GM12878 (cell line): ENCODE measurements around the gene NMT1. TPM values are rescaled to one million over a fixed set of nuclear protein-coding genes. Genes with fewer than 3 reads are reported as not detected.

ENCODE experiments used
- JUND ChIP-seq: IDR thresholded peaks from 2 replicates; pipeline ENCODE4 v1.6.1; 2012; ENCODE audit warnings: low read depth, mild to moderate bottlenecking, low read length, improper control_type of control experiment, moderate library complexity
- RB1 ChIP-seq: fragments of 450-650 bp; formaldehyde crosslinking; IDR thresholded peaks from 2 replicates; pipeline ENCODE4 v1.6.1; 2017; ENCODE audit warnings: mild to moderate bottlenecking, borderline replicate concordance
- SP1 ChIP-seq: IDR thresholded peaks from one replicate; pipeline ENCODE4 v1.6.1; 2011; ENCODE audit warnings: low read depth, low read length
- SREBF2 ChIP-seq: IDR thresholded peaks from 2 replicates; pipeline ENCODE4 v1.6.1; 2012; ENCODE audit warnings: mild to moderate bottlenecking, low read length
- ZNF207 ChIP-seq: fragments of 450-650 bp; IDR thresholded peaks from 2 replicates; pipeline ENCODE4 v1.6.1; 2014; ENCODE audit warnings: antibody characterized with exemption, mild to moderate bottlenecking, borderline replicate concordance
- polyA plus RNA-seq, 11 experiments: library from polyadenylated mRNA; depleted of rRNA in 4 of 11; unstranded in 6 of 11; stranded (reverse) in 5 of 11; fragments of >200 nt; fragmentation: Nextera tagmentation in 4 of 11; fragmentation: Illumina TruSeq in 1 of 11; extraction: Ambion mirVana in 4 of 11; extraction: Trizol in 1 of 11; gene quantifications; 1 replicate in 1 of 11; 2 replicates in 10 of 11; pipeline versions ENCODE4 v1.2.1 to v1.2.3, GENCODE V29; 2011 to 2016; ENCODE audit warnings: inconsistent platforms in 2 of 11, missing spikeins in 2 of 11, low read depth in 1 of 11
- total RNA-seq, 4 experiments: library from RNA; depleted of rRNA in 3 of 4; stranded (reverse); fragments of >200 nt in 3 of 4; fragmentation: Illumina TruSeq in 1 of 4; extraction: Trizol in 1 of 4; gene quantifications; 2 replicates each; pipeline versions ENCODE4 v1.2.1 to v1.2.3, GENCODE V29; 2013 to 2021
- TF ChIP-seq, protein P1 (sequence below): IDR thresholded peaks from 2 replicates; pipeline ENCODE4 v1.6.1; 2011; ENCODE audit warnings: mild to moderate bottlenecking, low read depth, low read length, moderate library complexity; ENCODE audit not compliant: insufficient replicate concordance
- TF ChIP-seq, protein P2 (sequence below): fragments of 450-650 bp; IDR thresholded peaks from 2 replicates; pipeline ENCODE4 v1.6.1; 2018; ENCODE audit warnings: borderline replicate concordance, mild to moderate bottlenecking; ENCODE audit not compliant: partially characterized antibody
- TF ChIP-seq, protein P3 (sequence below), 3 experiments: IDR thresholded peaks in 2 of 3; conservative IDR thresholded peaks in 1 of 3; 2 replicates each; pipeline ENCODE4 v1.5.1; 2011; ENCODE audit warnings: low read depth in 3 of 3, low read length in 3 of 3, mild to moderate bottlenecking in 3 of 3, control low read depth in 2 of 3, moderate library complexity in 2 of 3, inconsistent platforms in 1 of 3, mixed read lengths in 1 of 3; ENCODE audit not compliant: control insufficient read depth in 2 of 3, insufficient read depth in 1 of 3; ENCODE audit errors: extremely low read depth in 1 of 3
- TF ChIP-seq, protein P4 (sequence below): fragments of 450-650 bp; IDR thresholded peaks from 2 replicates; pipeline ENCODE4 v1.6.1; 2017; ENCODE audit warnings: mild to moderate bottlenecking, moderate library complexity
- TF ChIP-seq, protein P5 (sequence below): fragments of 450-650 bp; formaldehyde crosslinking; IDR thresholded peaks from 2 replicates; pipeline ENCODE4 v1.4.0; 2022; ENCODE audit warnings: mild to moderate bottlenecking, moderate library complexity

NMT1 gene
- total and polyA plus RNA-seq, 10 of the 15 experiments (the other 5 are each of a cell fraction or from before 2014, with no cell fraction given) = 96.7 to 395 (median 222) TPM

DNA sequence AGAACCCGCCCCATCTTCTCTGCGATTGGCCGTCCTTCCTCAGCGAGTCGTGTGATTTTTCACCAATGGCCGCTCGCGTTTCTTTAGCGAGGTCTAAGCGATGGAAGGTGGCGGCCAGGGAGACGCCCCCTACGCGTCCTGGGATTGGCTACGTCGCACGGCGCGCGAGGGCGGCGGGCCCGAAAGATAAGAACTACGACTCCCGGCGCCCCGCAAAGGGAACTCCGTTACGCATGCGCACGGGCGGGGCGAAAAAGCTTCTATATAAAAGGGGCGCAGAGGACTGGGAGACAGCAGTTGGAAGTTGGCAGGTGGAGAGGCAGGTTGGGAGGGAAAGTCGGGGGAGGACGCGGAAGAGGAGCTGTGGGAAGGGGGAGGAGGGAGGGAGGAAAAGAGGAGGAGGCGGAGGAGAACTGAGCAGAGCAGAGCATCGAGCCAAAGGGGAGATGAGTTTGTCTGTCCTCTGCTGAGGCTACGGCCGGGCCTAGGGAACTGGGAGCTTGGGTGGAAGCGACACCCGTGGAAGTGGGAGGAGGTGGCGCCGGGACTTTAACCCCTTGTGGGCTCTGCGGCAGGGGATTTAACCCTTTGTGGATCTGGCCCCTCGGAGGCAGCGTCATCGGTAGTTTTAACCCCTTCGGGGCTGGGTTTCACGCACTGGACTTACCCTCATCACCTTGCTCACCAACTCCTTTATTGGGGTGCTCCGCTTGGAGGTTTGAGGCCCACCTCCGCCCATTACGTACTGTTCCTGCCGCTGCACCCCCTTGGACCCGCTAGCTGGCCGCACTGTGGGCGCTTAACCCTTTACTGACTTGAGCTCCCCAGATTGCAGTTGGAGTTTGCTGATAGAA lies 87.3 kb downstream of the NMT1 start, which contains the start of gene HEXIM1 (continued):
- TF ChIP-seq, protein P1, sequence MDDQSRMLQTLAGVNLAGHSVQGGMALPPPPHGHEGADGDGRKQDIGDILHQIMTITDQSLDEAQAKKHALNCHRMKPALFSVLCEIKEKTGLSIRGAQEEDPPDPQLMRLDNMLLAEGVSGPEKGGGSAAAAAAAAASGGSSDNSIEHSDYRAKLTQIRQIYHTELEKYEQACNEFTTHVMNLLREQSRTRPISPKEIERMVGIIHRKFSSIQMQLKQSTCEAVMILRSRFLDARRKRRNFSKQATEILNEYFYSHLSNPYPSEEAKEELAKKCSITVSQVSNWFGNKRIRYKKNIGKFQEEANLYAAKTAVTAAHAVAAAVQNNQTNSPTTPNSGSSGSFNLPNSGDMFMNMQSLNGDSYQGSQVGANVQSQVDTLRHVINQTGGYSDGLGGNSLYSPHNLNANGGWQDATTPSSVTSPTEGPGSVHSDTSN = peak; percentile 86
- TF ChIP-seq SP1 = peak; percentile 48
- TF ChIP-seq JUND = no peak
- TF ChIP-seq, protein P2, sequence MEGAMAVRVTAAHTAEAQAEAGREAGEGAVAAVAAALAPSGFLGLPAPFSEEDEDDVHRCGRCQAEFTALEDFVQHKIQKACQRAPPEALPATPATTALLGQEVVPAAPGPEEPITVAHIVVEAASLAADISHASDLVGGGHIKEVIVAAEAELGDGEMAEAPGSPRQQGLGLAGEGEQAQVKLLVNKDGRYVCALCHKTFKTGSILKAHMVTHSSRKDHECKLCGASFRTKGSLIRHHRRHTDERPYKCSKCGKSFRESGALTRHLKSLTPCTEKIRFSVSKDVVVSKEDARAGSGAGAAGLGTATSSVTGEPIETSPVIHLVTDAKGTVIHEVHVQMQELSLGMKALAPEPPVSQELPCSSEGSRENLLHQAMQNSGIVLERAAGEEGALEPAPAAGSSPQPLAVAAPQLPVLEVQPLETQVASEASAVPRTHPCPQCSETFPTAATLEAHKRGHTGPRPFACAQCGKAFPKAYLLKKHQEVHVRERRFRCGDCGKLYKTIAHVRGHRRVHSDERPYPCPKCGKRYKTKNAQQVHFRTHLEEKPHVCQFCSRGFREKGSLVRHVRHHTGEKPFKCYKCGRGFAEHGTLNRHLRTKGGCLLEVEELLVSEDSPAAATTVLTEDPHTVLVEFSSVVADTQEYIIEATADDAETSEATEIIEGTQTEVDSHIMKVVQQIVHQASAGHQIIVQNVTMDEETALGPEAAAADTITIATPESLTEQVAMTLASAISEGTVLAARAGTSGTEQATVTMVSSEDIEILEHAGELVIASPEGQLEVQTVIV = peak; percentile 80
- peak; percentile 58; the same call in 1 of the 2 replicates for TF ChIP-seq ZNF207
- TF ChIP-seq, protein P3, sequence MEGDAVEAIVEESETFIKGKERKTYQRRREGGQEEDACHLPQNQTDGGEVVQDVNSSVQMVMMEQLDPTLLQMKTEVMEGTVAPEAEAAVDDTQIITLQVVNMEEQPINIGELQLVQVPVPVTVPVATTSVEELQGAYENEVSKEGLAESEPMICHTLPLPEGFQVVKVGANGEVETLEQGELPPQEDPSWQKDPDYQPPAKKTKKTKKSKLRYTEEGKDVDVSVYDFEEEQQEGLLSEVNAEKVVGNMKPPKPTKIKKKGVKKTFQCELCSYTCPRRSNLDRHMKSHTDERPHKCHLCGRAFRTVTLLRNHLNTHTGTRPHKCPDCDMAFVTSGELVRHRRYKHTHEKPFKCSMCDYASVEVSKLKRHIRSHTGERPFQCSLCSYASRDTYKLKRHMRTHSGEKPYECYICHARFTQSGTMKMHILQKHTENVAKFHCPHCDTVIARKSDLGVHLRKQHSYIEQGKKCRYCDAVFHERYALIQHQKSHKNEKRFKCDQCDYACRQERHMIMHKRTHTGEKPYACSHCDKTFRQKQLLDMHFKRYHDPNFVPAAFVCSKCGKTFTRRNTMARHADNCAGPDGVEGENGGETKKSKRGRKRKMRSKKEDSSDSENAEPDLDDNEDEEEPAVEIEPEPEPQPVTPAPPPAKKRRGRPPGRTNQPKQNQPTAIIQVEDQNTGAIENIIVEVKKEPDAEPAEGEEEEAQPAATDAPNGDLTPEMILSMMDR (IDR thresholded peaks at IDR 0.05 in 2 of 3, conservative IDR thresholded peaks at IDR 0.05 in 1 of 3; ENCODE audit: control insufficient read depth in 2 of 3, extremely low read depth in 1 of 3, insufficient read depth in 1 of 3, low read depth in 3 of 3, low read length in 3 of 3) = no peak
- peak; percentile 77 for TF ChIP-seq SREBF2
- 0 out of 2 replicates have a peak, but pooled peaks have one; percentile 39 for TF ChIP-seq RB1
- TF ChIP-seq, protein P4, sequence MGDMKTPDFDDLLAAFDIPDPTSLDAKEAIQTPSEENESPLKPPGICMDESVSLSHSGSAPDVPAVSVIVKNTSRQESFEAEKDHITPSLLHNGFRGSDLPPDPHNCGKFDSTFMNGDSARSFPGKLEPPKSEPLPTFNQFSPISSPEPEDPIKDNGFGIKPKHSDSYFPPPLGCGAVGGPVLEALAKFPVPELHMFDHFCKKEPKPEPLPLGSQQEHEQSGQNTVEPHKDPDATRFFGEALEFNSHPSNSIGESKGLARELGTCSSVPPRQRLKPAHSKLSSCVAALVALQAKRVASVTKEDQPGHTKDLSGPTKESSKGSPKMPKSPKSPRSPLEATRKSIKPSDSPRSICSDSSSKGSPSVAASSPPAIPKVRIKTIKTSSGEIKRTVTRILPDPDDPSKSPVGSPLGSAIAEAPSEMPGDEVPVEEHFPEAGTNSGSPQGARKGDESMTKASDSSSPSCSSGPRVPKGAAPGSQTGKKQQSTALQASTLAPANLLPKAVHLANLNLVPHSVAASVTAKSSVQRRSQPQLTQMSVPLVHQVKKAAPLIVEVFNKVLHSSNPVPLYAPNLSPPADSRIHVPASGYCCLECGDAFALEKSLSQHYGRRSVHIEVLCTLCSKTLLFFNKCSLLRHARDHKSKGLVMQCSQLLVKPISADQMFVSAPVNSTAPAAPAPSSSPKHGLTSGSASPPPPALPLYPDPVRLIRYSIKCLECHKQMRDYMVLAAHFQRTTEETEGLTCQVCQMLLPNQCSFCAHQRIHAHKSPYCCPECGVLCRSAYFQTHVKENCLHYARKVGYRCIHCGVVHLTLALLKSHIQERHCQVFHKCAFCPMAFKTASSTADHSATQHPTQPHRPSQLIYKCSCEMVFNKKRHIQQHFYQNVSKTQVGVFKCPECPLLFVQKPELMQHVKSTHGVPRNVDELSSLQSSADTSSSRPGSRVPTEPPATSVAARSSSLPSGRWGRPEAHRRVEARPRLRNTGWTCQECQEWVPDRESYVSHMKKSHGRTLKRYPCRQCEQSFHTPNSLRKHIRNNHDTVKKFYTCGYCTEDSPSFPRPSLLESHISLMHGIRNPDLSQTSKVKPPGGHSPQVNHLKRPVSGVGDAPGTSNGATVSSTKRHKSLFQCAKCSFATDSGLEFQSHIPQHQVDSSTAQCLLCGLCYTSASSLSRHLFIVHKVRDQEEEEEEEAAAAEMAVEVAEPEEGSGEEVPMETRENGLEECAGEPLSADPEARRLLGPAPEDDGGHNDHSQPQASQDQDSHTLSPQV = no peak
- TF ChIP-seq, protein P5, sequence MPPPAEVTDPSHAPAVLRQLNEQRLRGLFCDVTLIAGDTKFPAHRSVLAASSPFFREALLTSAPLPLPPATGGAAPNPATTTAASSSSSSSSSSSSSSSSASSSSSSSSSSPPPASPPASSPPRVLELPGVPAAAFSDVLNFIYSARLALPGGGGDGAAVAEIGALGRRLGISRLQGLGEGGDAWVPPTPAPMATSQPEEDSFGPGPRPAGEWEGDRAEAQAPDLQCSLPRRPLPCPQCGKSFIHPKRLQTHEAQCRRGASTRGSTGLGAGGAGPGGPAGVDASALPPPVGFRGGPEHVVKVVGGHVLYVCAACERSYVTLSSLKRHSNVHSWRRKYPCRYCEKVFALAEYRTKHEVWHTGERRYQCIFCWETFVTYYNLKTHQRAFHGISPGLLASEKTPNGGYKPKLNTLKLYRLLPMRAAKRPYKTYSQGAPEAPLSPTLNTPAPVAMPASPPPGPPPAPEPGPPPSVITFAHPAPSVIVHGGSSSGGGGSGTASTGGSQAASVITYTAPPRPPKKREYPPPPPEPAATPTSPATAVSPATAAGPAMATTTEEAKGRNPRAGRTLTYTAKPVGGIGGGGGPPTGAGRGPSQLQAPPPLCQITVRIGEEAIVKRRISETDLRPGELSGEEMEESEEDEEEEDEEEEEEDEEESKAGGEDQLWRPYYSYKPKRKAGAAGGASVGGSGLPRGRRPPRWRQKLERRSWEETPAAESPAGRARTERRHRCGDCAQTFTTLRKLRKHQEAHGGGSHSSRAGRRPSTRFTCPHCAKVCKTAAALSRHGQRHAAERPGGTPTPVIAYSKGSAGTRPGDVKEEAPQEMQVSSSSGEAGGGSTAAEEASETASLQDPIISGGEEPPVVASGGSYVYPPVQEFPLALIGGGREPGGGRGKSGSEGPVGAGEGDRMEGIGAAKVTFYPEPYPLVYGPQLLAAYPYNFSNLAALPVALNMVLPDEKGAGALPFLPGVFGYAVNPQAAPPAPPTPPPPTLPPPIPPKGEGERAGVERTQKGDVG (CRISPR knock-in tag) = peak; percentile 95
